ENCODE data around the gene PDZD7.
A peak's percentile ranks its signal among the peaks of the same experiment; 100 is the strongest.

PDZD7 gene

DNA sequence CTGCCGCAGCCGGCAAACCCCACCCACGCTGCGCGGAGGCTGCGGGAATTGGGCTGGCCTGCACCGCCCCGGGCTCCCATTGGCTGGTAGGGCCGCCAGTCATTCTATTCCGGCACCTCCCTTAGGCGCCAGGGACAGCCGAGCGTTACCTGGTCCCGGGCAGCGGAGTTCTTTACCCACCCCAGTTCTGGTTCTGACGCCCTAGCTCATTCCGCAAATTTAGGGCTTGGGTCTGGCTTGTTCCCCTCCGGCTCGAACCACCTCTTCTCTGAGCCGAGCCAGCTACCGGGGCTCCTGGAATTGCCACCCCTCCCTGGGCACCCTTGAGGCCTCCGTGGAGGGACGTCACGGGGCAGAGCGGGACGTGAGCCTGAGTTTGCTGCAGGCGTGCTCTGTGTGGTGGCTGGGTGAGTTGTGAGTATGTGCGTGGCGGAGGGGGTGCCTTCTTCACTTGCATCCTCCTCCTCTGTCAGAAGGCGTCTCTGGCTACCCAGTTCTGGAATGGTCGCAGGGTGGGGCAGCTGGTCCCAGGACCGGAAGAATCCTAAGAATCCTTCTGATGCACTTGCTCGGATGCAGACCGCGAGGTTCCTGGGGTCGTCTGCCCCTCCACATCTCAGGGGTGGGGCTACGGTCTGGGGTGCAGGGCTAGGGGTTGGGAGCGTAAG is at the start of gene PDZD7, which contains the start of gene SFXN3:
Gene PDZD7, minus strand, starts transcription at position 2 of the 668 bp plus-strand sequence. CDS start 910 bp downstream, outside the sequence.
Gene SFXN3, plus strand, starts transcription at position 107 of the 668 bp plus-strand sequence. CDS start 3,461 bp downstream, outside the sequence.
- DNase-seq = peak; percentile 17

DNA sequence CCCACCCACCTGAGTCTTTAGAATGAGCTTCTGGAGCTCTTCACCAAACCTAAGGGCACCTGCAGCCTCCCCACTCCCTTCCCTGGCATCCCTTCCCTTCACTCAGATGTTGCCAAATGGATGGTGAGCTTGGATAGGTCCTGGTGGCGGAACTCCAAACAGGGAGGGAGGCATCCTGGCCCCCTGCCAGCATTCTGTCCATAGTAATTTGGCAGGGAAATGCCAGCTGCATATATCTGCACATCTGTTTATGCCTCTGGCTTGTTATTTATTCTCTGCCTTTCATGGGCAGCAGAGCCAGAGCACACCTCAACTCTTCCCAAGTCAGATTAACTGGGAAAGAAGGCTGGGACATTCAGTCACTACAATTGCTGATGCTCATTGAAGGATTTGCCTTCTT is 48.9 kb upstream of the PDZD7 start:
- no peak for DNase-seq

DNA sequence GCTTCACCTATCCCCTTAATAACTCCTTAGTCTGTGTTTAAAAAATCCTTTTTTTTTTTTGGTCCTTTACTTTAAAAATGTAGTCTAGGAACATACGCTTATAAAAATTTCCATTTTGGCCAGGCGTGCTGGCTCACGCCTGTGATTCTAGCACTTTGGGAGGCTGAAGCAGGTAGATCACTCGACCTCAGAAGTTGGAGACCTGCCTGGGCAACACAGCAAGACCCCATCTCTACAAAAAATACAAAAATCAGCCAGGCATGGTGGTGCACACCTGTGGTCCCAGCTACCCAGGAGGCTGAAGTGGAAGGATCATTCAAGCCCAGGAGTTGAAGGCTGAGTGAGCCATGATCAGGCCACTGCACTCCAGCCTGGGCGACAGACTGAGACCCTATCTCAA is 45.7 kb upstream of the PDZD7 start:
- no peak for DNase-seq

DNA sequence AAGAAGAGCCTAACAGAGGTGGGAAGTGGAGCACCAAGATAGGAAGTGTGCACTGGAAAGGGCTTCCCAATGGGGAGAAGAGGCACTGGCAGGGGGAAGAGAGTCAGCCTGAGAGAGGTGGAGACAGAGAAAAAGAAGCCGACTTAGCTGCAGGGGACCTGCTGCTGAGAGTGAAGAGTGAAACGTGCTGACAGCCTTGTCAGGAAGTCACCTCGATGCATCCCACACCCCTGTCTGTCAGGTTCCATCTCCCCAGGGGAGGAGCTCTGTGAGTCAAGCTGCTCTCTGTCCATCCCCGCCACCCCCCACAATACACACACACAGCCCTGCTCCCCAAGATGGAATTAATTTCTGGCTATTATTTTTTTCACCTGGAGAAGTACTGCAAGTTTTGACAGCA is 44.8 kb upstream of the PDZD7 start:
- no peak for DNase-seq

- DNase-seq = no peak
These were observed 42.7 kb upstream of the PDZD7 start for GRCh38 chr10:101073631-101074030.

GRCh38 chr10:101072923-101073322 is 42.0 kb upstream of the PDZD7 start:
- DNase-seq = no peak

GRCh38 chr10:101071885-101072433 is 41.0 kb upstream of the PDZD7 start:
- no peak for DNase-seq

DNA sequence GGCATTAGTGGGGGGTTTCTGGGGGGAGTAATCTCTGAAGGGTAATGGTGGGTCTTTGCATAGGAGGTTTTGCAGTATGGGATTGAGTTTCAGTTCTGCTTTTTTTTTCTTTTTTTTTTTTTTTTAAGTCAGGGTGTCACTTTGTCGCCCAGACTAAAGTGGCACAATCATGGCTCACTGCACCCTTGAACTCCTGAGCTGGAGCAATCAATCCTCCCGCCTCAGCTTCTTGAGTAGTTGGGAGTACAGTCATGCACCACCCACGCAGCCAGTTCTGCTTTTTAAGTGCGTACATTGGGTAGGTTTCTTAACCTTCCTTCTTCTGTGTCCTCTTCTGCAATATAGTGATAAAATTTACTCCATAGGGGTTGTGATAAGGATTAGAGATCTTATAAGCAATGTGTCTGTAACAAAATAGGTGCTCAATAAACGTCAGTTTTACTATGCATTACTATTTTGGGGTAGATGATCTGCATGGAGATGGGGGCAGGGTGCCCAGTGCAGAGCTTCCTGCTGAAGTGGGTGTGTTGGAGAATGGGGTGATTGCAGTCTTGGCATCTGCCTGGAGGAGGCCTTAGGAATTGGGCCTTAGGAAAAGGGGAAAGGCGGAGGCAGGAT is 40.4 kb upstream of the PDZD7 start:
- DNase-seq = no peak

DNA sequence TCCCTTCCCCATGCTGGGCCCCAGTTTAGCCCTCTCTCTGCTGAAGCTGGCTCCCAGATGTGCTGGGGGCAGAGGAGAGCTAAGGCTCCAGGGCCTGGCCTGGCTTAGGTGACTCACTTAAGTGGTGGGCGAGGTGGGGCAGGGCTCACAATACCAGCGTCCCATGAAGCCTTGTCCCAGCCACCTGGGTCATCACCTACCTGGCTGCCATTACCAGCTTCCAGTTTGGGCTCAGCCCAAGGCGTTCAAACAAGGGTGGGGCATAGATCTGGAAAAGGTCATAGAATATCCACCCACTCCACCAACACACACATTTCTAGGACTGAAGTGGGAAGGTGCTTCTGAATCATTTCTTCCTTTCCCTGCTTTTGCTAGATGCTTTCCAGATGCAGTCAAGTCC is 39.2 kb upstream of the PDZD7 start:
- no peak for DNase-seq

DNA sequence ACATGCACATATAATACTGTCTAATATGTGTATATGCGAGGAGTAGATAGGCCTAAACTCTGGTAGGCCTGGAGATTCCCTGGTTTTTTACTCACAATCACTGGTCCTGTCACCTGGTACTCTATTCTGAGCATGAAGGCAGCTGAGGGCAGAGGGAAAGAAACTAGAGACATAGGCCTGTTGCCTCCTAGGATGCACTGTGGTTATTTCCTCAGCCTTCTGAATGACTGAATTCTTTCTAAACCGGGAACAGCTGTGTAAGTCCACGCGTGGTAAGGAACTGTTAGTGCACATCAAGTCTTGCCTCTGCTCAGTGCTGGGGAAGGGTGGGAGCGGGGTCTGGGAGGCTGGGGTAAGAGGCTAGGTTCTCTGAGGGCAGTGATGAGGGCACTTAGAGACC is 38.5 kb upstream of the PDZD7 start:
- no peak for DNase-seq

GRCh38 chr10:101067356-101068083 is 36.6 kb upstream of the PDZD7 start:
- DNase-seq = peak; percentile 63

DNA sequence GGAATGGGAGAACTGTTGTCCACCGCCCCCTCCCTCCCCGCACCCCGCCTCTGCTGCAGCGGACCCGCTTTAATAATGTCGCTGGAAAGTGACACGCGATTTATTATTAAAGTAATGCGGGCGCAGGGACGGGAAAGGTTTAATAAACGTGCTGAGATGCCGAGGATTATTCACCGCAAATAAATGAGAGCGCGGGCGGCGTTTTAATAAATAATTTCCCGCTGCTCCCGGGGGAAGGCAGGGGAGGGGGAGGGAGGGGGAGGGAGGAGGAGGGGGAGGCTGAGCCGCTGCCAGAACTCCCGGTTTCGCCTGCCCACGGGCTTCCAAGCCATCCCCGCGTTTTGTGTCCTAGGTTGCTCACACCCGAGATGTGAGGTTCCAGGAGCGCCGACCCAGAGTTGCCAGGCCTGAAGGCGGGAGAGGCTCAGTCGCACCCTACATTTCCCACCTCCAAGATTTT is 36.0 kb upstream of the PDZD7 start:
- no peak for DNase-seq

DNA sequence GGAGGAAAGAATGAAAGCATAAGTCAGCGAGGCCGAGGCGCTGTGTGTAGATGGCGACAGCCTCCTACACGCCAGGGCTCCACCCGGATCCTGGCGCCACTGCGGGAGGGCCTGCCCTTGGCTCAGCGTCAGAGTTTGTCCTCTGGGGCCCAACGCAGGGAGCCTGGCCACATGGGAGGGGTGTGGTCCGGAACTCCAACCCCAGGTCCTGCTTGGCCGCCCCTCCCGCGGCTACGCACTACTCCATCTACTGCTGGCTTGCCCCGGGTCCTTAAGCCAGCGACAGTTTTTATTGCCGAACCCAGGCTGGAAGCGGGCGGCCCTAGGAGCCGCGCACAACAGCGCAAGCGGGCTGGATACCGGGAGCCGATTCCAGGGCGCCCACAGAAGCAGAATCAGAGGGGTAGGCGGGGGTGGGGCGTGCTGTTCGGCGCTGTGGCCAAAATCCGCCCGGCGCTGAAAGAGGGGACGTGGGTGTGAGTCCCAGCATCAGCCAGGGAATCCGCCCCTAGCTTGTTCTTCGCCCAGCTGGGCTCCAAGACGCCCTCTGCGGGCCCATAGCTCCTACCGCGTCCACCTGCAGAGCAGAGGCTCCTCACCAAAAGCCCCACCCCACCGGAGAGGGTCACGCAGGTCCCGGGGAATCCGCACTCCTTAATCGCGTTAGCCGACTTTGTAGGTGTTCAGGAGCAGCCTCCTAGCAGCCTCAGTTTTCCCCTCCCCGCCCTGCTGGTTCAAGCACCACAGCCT is 35.4 kb upstream of the PDZD7 start:
- no peak for DNase-seq

- DNase-seq = no peak
These were observed 34.7 kb upstream of the PDZD7 start for GRCh38 chr10:101065481-101066145.

GRCh38 chr10:101064415-101065030 is 33.6 kb upstream of the PDZD7 start:
- no peak for DNase-seq

GRCh38 chr10:101063548-101064414 is 32.9 kb upstream of the PDZD7 start:
- DNase-seq = no peak

GRCh38 chr10:101063050-101063525 is 32.2 kb upstream of the PDZD7 start:
- DNase-seq = no peak

DNA sequence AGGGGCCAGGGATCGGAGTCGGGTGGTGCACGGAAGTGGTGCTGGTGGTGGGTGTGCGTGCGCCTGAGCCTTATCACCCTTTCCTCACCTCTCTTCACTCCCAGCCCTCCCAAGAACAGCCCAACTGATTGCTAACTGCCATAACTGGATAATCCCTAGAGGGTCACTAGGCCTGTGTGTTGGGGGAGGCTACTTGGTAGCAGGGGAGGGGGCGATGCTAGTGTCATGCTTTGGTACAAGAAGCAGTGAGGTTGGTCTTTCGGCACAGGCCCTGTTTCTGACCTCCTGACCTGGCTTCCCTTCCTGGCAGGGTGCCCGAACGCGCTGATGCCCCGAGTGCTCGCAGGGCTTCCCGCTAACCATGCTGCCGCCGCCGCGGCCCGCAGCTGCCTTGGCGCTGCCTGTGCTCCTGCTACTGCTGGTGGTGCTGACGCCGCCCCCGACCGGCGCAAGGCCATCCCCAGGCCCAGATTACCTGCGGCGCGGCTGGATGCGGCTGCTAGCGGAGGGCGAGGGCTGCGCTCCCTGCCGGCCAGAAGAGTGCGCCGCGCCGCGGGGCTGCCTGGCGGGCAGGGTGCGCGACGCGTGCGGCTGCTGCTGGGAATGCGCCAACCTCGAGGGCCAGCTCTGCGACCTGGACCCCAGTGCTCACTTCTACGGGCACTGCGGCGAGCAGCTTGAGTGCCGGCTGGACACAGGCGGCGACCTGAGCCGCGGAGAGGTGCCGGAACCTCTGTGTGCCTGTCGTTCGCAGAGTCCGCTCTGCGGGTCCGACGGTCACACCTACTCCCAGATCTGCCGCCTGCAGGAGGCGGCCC is 31.5 kb upstream of the PDZD7 start:
- no peak for DNase-seq

DNA sequence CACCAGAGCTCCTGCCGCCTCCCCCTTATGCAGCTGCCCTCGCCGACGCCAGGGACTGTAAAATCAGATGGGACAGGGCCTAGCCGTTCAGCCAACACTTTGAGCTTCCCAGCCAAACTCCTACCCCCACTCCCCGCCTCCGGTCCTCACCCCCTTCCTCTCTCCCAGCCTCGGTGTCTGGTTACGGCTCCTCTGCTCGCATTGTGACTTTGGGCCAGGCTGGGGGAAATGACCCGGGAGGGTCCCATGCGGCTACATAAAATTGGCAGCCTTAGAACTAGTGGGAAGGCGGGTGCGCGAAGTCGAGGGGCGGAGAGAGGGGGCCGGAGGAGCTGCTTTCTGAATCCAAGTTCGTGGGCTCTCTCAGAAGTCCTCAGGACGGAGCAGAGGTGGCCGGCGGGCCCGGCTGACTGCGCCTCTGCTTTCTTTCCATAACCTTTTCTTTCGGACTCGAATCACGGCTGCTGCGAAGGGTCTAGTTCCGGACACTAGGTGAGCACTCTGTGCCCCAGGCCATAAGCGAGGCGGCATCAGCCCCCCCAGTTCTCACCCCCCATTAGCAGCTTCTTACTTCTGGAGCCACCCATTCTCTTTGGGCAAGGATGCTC is 30.8 kb upstream of the PDZD7 start, which contains the start of gene KAZALD1:
Gene KAZALD1, plus strand, starts transcription at position 366 of the 608 bp plus-strand sequence. CDS start 604 bp downstream, outside the sequence.
- DNase-seq = no peak
